ENCODE measurements around the gene KANK4.

The KANK4 gene

GRCh38 chr1:62269439-62269838, 49.8 kb downstream of the KANK4 start:
- TF ChIP-seq TEAD4 (IDR thresholded peaks at IDR 0.05) = no peak
- TF ChIP-seq TAF1 (IDR thresholded peaks at IDR 0.05; ENCODE audit: low read depth) = no peak
- TF ChIP-seq FOXM1 (IDR thresholded peaks at IDR 0.05; ENCODE audit: borderline replicate concordance, low read depth) = no peak
- no peak for TF ChIP-seq EGR1 (IDR thresholded peaks at IDR 0.05)
- no peak for TF ChIP-seq USF1 (IDR thresholded peaks at IDR 0.05)
- TF ChIP-seq MAX (IDR thresholded peaks at IDR 0.05) = no peak
- TF ChIP-seq CREB1 (IDR thresholded peaks at IDR 0.05; ENCODE audit: low read depth) = no peak
- TF ChIP-seq NFIC (IDR thresholded peaks at IDR 0.05) = no peak
- TF ChIP-seq ZBTB7A (IDR thresholded peaks at IDR 0.05; ENCODE audit: low read depth) = no peak
- no peak for TF ChIP-seq EP300 (IDR thresholded peaks at IDR 0.05; ENCODE audit: borderline replicate concordance)
- TF ChIP-seq, protein P1, sequence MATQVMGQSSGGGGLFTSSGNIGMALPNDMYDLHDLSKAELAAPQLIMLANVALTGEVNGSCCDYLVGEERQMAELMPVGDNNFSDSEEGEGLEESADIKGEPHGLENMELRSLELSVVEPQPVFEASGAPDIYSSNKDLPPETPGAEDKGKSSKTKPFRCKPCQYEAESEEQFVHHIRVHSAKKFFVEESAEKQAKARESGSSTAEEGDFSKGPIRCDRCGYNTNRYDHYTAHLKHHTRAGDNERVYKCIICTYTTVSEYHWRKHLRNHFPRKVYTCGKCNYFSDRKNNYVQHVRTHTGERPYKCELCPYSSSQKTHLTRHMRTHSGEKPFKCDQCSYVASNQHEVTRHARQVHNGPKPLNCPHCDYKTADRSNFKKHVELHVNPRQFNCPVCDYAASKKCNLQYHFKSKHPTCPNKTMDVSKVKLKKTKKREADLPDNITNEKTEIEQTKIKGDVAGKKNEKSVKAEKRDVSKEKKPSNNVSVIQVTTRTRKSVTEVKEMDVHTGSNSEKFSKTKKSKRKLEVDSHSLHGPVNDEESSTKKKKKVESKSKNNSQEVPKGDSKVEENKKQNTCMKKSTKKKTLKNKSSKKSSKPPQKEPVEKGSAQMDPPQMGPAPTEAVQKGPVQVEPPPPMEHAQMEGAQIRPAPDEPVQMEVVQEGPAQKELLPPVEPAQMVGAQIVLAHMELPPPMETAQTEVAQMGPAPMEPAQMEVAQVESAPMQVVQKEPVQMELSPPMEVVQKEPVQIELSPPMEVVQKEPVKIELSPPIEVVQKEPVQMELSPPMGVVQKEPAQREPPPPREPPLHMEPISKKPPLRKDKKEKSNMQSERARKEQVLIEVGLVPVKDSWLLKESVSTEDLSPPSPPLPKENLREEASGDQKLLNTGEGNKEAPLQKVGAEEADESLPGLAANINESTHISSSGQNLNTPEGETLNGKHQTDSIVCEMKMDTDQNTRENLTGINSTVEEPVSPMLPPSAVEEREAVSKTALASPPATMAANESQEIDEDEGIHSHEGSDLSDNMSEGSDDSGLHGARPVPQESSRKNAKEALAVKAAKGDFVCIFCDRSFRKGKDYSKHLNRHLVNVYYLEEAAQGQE (IDR thresholded peaks at IDR 0.05; ENCODE audit: low read depth) = no peak
- TF ChIP-seq RAD21 (IDR thresholded peaks at IDR 0.05; ENCODE audit: low read depth) = no peak
- TF ChIP-seq CEBPB (IDR thresholded peaks at IDR 0.05) = no peak
- TF ChIP-seq TCF12 (IDR thresholded peaks at IDR 0.05; ENCODE audit: low read depth) = no peak

- TF ChIP-seq CREB1 (IDR thresholded peaks at IDR 0.05; ENCODE audit: low read depth) (no peak), RAD21 (IDR thresholded peaks at IDR 0.05; ENCODE audit: low read depth) (no peak), MAX (IDR thresholded peaks at IDR 0.05) (no peak), TCF12 (IDR thresholded peaks at IDR 0.05; ENCODE audit: low read depth) (no peak), FOXM1 (IDR thresholded peaks at IDR 0.05; ENCODE audit: borderline replicate concordance, low read depth) (no peak), NFIC (IDR thresholded peaks at IDR 0.05) (no peak), EP300 (IDR thresholded peaks at IDR 0.05; ENCODE audit: borderline replicate concordance) (no peak), YY1 (IDR thresholded peaks at IDR 0.05; ENCODE audit: low read depth) (no peak), TEAD4 (IDR thresholded peaks at IDR 0.05) (no peak), TAF1 (IDR thresholded peaks at IDR 0.05; ENCODE audit: low read depth) (no peak), USF1 (IDR thresholded peaks at IDR 0.05) (no peak), CEBPB (IDR thresholded peaks at IDR 0.05) (no peak), EGR1 (IDR thresholded peaks at IDR 0.05) (no peak), ZBTB7A (IDR thresholded peaks at IDR 0.05; ENCODE audit: low read depth) (no peak)
- TF ChIP-seq, protein P1 (IDR thresholded peaks at IDR 0.05; ENCODE audit: low read depth) = no peak
These were observed 50.9 kb downstream of the KANK4 start for GRCh38 chr1:62268315-62268714.

GRCh38 chr1:62265956-62266935, 53.0 kb downstream of the KANK4 start:
- no peak for TF ChIP-seq EP300 (IDR thresholded peaks at IDR 0.05; ENCODE audit: borderline replicate concordance)
- no peak for TF ChIP-seq ZBTB7A (IDR thresholded peaks at IDR 0.05; ENCODE audit: low read depth)
- TF ChIP-seq, protein P1 (IDR thresholded peaks at IDR 0.05; ENCODE audit: low read depth) = no peak
- TF ChIP-seq MAX (IDR thresholded peaks at IDR 0.05) = no peak
- TF ChIP-seq YY1 (IDR thresholded peaks at IDR 0.05; ENCODE audit: low read depth) = no peak
- TF ChIP-seq NFIC (IDR thresholded peaks at IDR 0.05) = no peak
- TF ChIP-seq FOXM1 (IDR thresholded peaks at IDR 0.05; ENCODE audit: borderline replicate concordance, low read depth) = no peak
- TF ChIP-seq TAF1 (IDR thresholded peaks at IDR 0.05; ENCODE audit: low read depth) = no peak
- no peak for TF ChIP-seq CEBPB (IDR thresholded peaks at IDR 0.05)
- no peak for TF ChIP-seq TCF12 (IDR thresholded peaks at IDR 0.05; ENCODE audit: low read depth)
- TF ChIP-seq TEAD4 (IDR thresholded peaks at IDR 0.05) = no peak
- TF ChIP-seq CREB1 (IDR thresholded peaks at IDR 0.05; ENCODE audit: low read depth) = no peak
- no peak for TF ChIP-seq EGR1 (IDR thresholded peaks at IDR 0.05)
- no peak for TF ChIP-seq USF1 (IDR thresholded peaks at IDR 0.05)
- no peak for TF ChIP-seq RAD21 (IDR thresholded peaks at IDR 0.05; ENCODE audit: low read depth)
